ENCODE measurements around the gene YIPF3. TPM values are rescaled to one million over a fixed set of nuclear protein-coding genes. Genes with fewer than 3 reads are reported as not detected.

YIPF3 gene
- polyA plus RNA-seq, 1 experiment, result 355 TPM

GRCh38 chr6:43523284-43523683, 6.6 kb upstream of the YIPF3 start:
- no peak overlapping the region for H3K4me3 ChIP-seq (ENCODE audit: low read depth, low read length)
- H3K27me3 ChIP-seq (ENCODE audit: control insufficient read depth, insufficient read depth, low read length), result no peaks in the 10 kb centered on the region
- peaks cover 30% of the 10 kb centered on the region for H3K36me3 ChIP-seq (ENCODE audit: control insufficient read depth, insufficient read depth, low read length)
- CTCF ChIA-PET, result interaction anchor here (1.4 kb wide), 1 partner anchor 17 kb away, joined by 3 read pairs; no protein-coding TSS in a partner anchor
- POLR2A ChIA-PET, result no interaction called here
- DNase-seq (ENCODE audit: low read depth), result no peak
- TF ChIP-seq CTCF (IDR thresholded peaks at IDR 0.05; ENCODE audit: insufficient read depth, low read depth, low read length), result no peak

DNA sequence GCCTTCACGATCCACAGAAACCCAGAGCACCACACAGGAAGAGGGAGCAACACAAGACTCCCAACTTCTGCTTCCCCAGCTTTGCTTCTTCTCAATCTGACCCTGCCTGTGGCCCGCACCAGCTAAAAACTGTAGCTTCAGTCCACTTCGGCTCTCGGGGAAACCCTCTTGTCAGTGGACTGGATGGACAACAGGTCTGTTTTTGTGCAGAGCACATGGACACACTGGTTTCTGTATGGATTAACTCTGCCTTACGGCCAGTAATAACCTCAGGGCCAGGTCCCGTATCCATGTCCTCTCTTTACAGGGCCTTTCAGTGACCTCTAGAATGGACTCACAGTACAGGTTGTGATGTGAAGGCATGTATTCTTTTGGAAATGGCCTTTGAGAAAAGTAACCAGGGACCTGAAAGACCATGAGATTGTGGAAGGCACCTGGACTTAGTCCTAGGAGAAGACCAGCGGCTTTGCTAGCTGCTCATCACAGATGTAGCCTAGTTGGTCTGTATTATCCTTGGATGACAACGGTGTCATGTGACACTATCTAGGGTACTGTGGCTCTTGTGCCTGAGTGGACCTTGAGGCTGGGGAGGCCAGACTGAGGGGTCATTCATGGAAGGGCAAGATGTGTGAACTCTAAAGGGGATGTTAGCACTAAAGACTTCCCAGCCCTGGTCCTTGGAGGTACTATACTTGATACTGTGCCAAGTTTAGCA, 6.0 kb upstream of the YIPF3 start:
- POLR2A ChIA-PET, result no interaction called here
- H3K27me3 ChIP-seq (ENCODE audit: control insufficient read depth, insufficient read depth, low read length), result no peaks in the 10 kb centered on the region
- no peak for TF ChIP-seq CTCF (IDR thresholded peaks at IDR 0.05; ENCODE audit: insufficient read depth, low read depth, low read length)
- no peak for DNase-seq (ENCODE audit: low read depth)
- peaks cover 28% of the 10 kb centered on the region for H3K36me3 ChIP-seq (ENCODE audit: control insufficient read depth, insufficient read depth, low read length)
- H3K4me3 ChIP-seq (ENCODE audit: low read depth, low read length), result no peak overlapping the region
- CTCF ChIA-PET, result no interaction called here

GRCh38 chr6:43521836-43522235, 5.1 kb upstream of the YIPF3 start:
- no peaks in the 10 kb centered on the region for H3K27me3 ChIP-seq (ENCODE audit: control insufficient read depth, insufficient read depth, low read length)
- H3K4me3 ChIP-seq (ENCODE audit: low read depth, low read length), result no peak overlapping the region
- ChIA-PET CTCF (interaction anchor here (1.2 kb wide), 1 partner anchor 9 kb away, joined by 4 read pairs; no protein-coding TSS in a partner anchor), POLR2A (no interaction called here)
- peaks cover 26% of the 10 kb centered on the region for H3K36me3 ChIP-seq (ENCODE audit: control insufficient read depth, insufficient read depth, low read length)
- DNase-seq (ENCODE audit: low read depth), result no peak
- TF ChIP-seq CTCF (IDR thresholded peaks at IDR 0.05; ENCODE audit: insufficient read depth, low read depth, low read length), result no peak

DNA sequence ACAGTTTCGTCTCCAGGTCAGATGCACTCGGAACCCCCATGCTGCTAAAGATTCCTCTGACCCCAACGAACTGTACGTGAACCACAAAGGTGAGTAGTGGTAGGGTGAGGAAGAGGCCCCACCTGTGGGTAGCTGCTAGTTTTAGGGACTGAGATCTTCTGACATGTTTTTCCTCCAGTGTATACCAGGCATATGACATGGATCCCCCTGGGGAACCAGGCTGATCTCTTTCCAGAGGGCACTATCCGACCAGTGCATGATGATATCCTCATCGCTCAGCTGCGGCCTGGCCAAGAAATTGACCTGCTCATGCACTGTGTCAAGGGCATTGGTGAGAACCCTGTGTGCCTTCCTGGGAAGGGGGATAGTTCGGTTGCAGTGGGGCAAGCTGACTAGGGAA, 3.4 kb upstream of the YIPF3 start:
- no peak for TF ChIP-seq CTCF (IDR thresholded peaks at IDR 0.05; ENCODE audit: insufficient read depth, low read depth, low read length)
- POLR2A ChIA-PET, result no interaction called here
- Histone ChIP-seq H3K4me3 (ENCODE audit: low read depth, low read length) (no peak overlapping the region), H3K27me3 (ENCODE audit: control insufficient read depth, insufficient read depth, low read length) (no peaks in the 10 kb centered on the region), H3K36me3 (ENCODE audit: control insufficient read depth, insufficient read depth, low read length) (peaks cover 24% of the 10 kb centered on the region)
- CTCF ChIA-PET, result no interaction called here
- DNase-seq (ENCODE audit: low read depth), result no peak

- DNase-seq (ENCODE audit: low read depth), result no peak
- CTCF ChIA-PET, result interaction anchor here (0.9 to 1.4 kb wide), 2 partner anchors 21 to 255 kb away, joined by 3 read pairs; no protein-coding TSS in a partner anchor
- Histone ChIP-seq H3K4me3 (ENCODE audit: low read depth, low read length) (peak overlapping the region; percentile 92), H3K27me3 (ENCODE audit: control insufficient read depth, insufficient read depth, low read length) (no peaks in the 10 kb centered on the region), H3K36me3 (ENCODE audit: control insufficient read depth, insufficient read depth, low read length) (peaks cover 31% of the 10 kb centered on the region)
- POLR2A ChIA-PET, result interaction anchor here (0.9 kb wide), 1 partner anchor 158 kb away, joined by 3 read pairs; no protein-coding TSS in a partner anchor
- no peak for TF ChIP-seq CTCF (IDR thresholded peaks at IDR 0.05; ENCODE audit: insufficient read depth, low read depth, low read length)
These were observed 1.0 kb upstream of the YIPF3 start for GRCh38 chr6:43517505-43518357.

All from BJ (cell line).